Thyroid gland (tissue), 4 donors: ENCODE data around the gene C1QC. TPM values are rescaled to one million over a fixed set of nuclear protein-coding genes. Genes with fewer than 3 reads are reported as not detected.

Source experiments
- DNase-seq, 2 donors: peaks; one replicate each; pipeline ENCODE4 v3.0.0-alpha.2; 2019
- H3K27ac ChIP-seq, 3 donors: fragments of 200-600 bp; sonication (generic); 1 replicate in 2 of 3; 2 replicates in 1 of 3; pipeline ENCODE4 v1.5.1; 2016 to 2019; ENCODE audit warnings: mild to moderate bottlenecking in 1 of 3, moderate library complexity in 1 of 3
- H3K27me3 ChIP-seq: fragments of 200-600 bp; sonication (generic); one replicate; pipeline ENCODE4 v1.5.1; 2019
- H3K36me3 ChIP-seq, 2 donors: fragments of 200-600 bp; sonication (generic); one replicate each; pipeline ENCODE4 v1.5.1; 2016 to 2019
- H3K4me1 ChIP-seq, 2 donors: fragments of 200-600 bp; sonication (generic); one replicate each; pipeline ENCODE4 v1.5.1; 2017 to 2019
- H3K4me3 ChIP-seq, 3 donors: fragments of 200-600 bp; sonication (generic); replicated peaks in 1 of 3; 1 replicate in 2 of 3; 2 replicates in 1 of 3; pipeline ENCODE4 v1.5.1; 2016; ENCODE audit warnings: mild to moderate bottlenecking in 1 of 3
- H3K9me3 ChIP-seq: fragments of 200-600 bp; sonication (generic); one replicate; pipeline ENCODE4 v1.5.1; 2017
- CTCF ChIP-seq, 6 experiments: fragments of 200-600 bp in 3 of 6; fragments of 450-650 bp in 3 of 6; sonication (generic) in 3 of 6; IDR thresholded peaks; one replicate each; pipeline ENCODE4 v1.5.1; 2016 to 2019; ENCODE audit warnings: antibody characterized with exemption in 6 of 6, mild to moderate bottlenecking in 2 of 6, inconsistent platforms in 1 of 6, moderate library complexity in 1 of 6
- POLR2A ChIP-seq, 2 donors: fragments of 450-650 bp; IDR thresholded peaks; one replicate each; pipeline ENCODE4 v1.6.1; 2017; ENCODE audit warnings: antibody characterized with exemption in 2 of 2, mild to moderate bottlenecking in 2 of 2, moderate library complexity in 1 of 2
- WGBS, 2 donors: methylation state at CpG; one replicate each; pipeline ENCODE4 v1.1.5; 2017; 5-methylcytosine and 5-hydroxymethylcytosine counted together
- intact Hi-C: fragments of 100-400 bp; cut with DNase I; formaldehyde crosslinking; loops from one replicate; pipeline ENCODE4 v1.15.1; 2023
- total RNA-seq, 4 donors: library from RNA; depleted of rRNA; stranded (reverse); fragments of >200 nt; gene quantifications; one replicate each; pipeline ENCODE4 v1.2.3, GENCODE V29; 2016

Gene C1QC
- total RNA-seq, 4 donors from 2014 or later = 36.0 to 111 (median 69.5) TPM

- TF ChIP-seq CTCF (IDR thresholded peaks at IDR 0.05) (no peak), POLR2A (IDR thresholded peaks at IDR 0.05) (no peak)
- H3K4me3 ChIP-seq = no peak overlapping the region
- no peak overlapping the region for H3K27ac ChIP-seq
- no peak for DNase-seq
- no peaks in the 10 kb centered on the region for H3K27me3 ChIP-seq
- 31 to 33% methylated on average over 9 of the region's 9 CpGs for WGBS, 2 donors
- no peaks in the 10 kb centered on the region for H3K4me1 ChIP-seq
- H3K36me3 ChIP-seq = no peaks in the 10 kb centered on the region
- intact Hi-C loops = no loop called here
- no peaks in the 10 kb centered on the region for H3K9me3 ChIP-seq
Observed at GRCh38 chr1:22625262-22625925, 18.0 kb upstream of the C1QC start.

DNA sequence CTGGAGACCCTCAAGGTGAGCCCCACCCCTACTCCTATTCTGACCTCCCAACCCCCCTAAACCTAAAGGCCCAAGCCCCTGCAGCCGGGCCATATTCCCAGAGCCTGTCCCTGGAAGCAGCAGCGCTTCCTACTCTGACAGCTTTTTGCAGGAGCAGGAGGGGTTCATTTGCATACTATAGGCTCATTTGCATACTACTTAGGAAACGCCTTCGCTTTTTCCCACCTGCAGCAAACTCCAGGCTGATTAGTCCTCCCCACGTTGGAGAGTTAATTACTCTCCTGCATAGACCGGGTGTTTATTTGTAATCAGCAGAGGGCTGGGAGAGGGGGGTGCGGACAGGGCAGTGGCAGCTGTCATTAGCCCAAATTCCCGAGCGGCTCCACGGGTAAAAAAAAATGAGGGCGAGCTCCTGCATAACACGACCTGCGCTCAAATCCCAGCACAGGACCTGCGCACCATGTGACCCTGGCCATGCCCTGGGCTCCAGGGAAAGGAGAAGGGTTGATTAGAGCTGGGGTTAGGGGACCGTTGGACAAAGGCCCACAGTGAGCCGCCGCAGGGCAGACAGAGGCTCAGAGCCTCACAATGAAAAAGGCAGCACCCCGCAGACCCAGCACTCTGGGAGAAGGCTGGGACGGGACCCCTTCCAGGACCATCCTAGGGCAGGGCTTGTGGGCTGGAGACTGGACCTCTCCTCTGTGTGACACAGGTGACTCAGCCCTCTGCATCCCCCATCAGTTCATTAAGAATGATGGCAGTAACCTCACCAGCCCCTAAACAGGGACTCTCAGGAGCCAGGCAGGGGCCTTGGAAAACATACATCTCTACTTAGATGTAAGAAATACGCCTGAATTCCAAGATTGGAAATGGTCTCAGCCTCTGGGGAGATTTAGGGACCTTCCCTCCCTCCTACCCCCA is 16.9 kb upstream of the C1QC start:
- no peak for DNase-seq
- no peaks in the 10 kb centered on the region for H3K27me3 ChIP-seq
- TF ChIP-seq CTCF (IDR thresholded peaks at IDR 0.05) (no peak), POLR2A (IDR thresholded peaks at IDR 0.05) (no peak)
- no peak overlapping the region for H3K4me3 ChIP-seq
- intact Hi-C loops = no loop called here
- no peak overlapping the region for H3K27ac ChIP-seq
- H3K9me3 ChIP-seq = no peaks in the 10 kb centered on the region
- H3K36me3 ChIP-seq = no peaks in the 10 kb centered on the region
- H3K4me1 ChIP-seq = no peaks in the 10 kb centered on the region
- WGBS, 2 donors = 27 to 35% methylated on average over 19 to 20 of the region's 20 CpGs

- Histone ChIP-seq H3K9me3 (no peaks in the 10 kb centered on the region), H3K4me3 (no peak overlapping the region), H3K27me3 (no peaks in the 10 kb centered on the region), H3K27ac (no peak overlapping the region), H3K36me3 (no peaks in the 10 kb centered on the region), H3K4me1 (no peaks in the 10 kb centered on the region)
- intact Hi-C loops = no loop called here
- WGBS, 2 donors = 52 to 61% methylated on average over 5 of the region's 5 CpGs
- no peak for DNase-seq
- TF ChIP-seq CTCF (IDR thresholded peaks at IDR 0.05) = no peak
- TF ChIP-seq POLR2A (IDR thresholded peaks at IDR 0.05) = no peak
Observed at GRCh38 chr1:22627331-22627730, 16.1 kb upstream of the C1QC start.

DNA sequence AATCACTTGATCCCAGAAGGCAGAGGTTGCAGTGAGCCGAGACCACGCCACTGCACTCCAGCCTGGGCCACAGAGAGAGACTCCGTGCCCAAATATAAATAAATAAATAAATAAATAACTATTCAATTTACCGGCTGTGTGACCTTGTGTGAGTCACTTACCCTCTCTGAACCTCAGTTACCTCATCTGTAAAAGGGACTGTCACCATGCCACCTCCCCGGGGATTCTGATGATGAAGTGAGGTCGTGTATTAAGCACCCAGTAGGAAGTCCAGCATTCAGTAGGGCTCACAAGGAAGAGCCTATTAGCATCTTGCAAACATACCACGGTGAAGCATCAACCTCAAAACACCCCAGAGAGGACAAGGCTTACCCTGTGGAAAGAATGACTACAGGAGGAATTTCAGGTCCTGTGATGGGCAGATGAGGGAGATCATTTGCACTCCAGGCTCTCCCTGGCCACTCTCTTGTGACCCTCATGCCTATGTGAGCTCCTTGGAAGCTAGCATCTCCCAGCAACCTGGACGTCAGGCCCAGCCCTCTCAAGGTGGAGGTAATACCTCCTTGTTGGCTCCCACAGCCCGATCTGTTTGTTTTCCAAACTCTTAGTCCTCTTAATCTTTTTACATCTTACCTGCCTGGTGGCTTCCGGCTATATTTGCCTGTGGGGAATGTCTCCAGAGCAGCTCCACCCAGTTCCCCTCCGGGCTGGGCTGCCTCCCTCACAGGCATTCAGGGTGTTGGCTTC is 14.6 kb upstream of the C1QC start:
- Histone ChIP-seq H3K9me3 (no peaks in the 10 kb centered on the region), H3K27ac (no peak overlapping the region), H3K27me3 (no peaks in the 10 kb centered on the region), H3K36me3 (no peaks in the 10 kb centered on the region), H3K4me1 (no peaks in the 10 kb centered on the region), H3K4me3 (no peak overlapping the region)
- WGBS, 2 donors = 42 to 45% methylated on average over 11 of the region's 11 CpGs
- no peak for DNase-seq
- TF ChIP-seq CTCF (IDR thresholded peaks at IDR 0.05) (no peak), POLR2A (IDR thresholded peaks at IDR 0.05) (no peak)
- intact Hi-C loops = no loop called here
